HepG2 (cell line): ENCODE data around the gene ENPP1. TPM values are rescaled to one million over a fixed set of nuclear protein-coding genes. Genes with fewer than 3 reads are reported as not detected.
A peak's percentile ranks its signal among the peaks of the same experiment; 100 is the strongest.

Source experiments
- AKAP8 ChIP-seq: sonication (generic); formaldehyde crosslinking; IDR thresholded peaks from 2 replicates; pipeline ENCODE4 v1.5.1; 2020; ENCODE audit warnings: mild to moderate bottlenecking, missing genetic modification reagents
- KLF9 ChIP-seq: IDR thresholded peaks from 2 replicates; pipeline ENCODE4 v1.6.1; 2016; ENCODE audit warnings: low read depth
- SETDB1 ChIP-seq: sonication (generic); formaldehyde crosslinking; IDR thresholded peaks from 2 replicates; pipeline ENCODE4 v1.5.1; 2020; ENCODE audit warnings: missing genetic modification reagents, mild to moderate bottlenecking, borderline replicate concordance
- ZC3H13 ChIP-seq: sonication (generic); formaldehyde crosslinking; IDR thresholded peaks from 2 replicates; pipeline ENCODE4 v1.8.1; 2023; ENCODE audit warnings: mild to moderate bottlenecking, missing genetic modification reagents, moderate library complexity
- ZIK1 ChIP-seq: sonication (generic); formaldehyde crosslinking; IDR thresholded peaks from 2 replicates; pipeline ENCODE4 v1.5.0; 2020; ENCODE audit warnings: mild to moderate bottlenecking, low read depth, missing genetic modification reagents, borderline replicate concordance
- ZNF24 ChIP-seq: fragments of 450-650 bp; IDR thresholded peaks from 2 replicates; pipeline ENCODE4 v1.6.1; 2017; ENCODE audit warnings: antibody characterized with exemption, mild to moderate bottlenecking
- ZNF260 ChIP-seq: sonication (generic); formaldehyde crosslinking; IDR thresholded peaks from 2 replicates; pipeline ENCODE4 v1.4.0; 2020; ENCODE audit warnings: missing genetic modification reagents, low read depth, mild to moderate bottlenecking, borderline replicate concordance
- ZNF577 ChIP-seq: sonication (generic); formaldehyde crosslinking; IDR thresholded peaks from 2 replicates; pipeline ENCODE4 v1.4.0; 2020; ENCODE audit warnings: mild to moderate bottlenecking, low read depth, missing genetic modification reagents, borderline replicate concordance
- ZZZ3 ChIP-seq: sonication (generic); formaldehyde crosslinking; IDR thresholded peaks from 2 replicates; pipeline ENCODE4 v1.4.0; 2020; ENCODE audit warnings: missing genetic modification reagents, mild to moderate bottlenecking, borderline replicate concordance
- polyA plus RNA-seq, 8 experiments: library from polyadenylated mRNA; depleted of rRNA in 3 of 8; stranded (reverse) in 7 of 8; unstranded in 1 of 8; fragments of >200 nt; fragmentation: Illumina TruSeq in 4 of 8; extraction: Trizol in 4 of 8; gene quantifications; 2 replicates each; pipeline versions ENCODE4 v1.2.1 to v1.2.3, GENCODE V29; 2011 to 2016; ENCODE audit warnings: low read depth in 4 of 8, missing spikeins in 1 of 8, mixed read lengths in 1 of 8; ENCODE audit not compliant: insufficient read depth in 1 of 8
- total RNA-seq, 5 experiments: library from RNA; depleted of rRNA; stranded (reverse); fragments of >200 nt; fragmentation: Illumina TruSeq; extraction: Trizol; gene quantifications; 2 replicates each; pipeline ENCODE4 v1.2.3, GENCODE V29; 2016; ENCODE audit warnings: low read depth in 1 of 5
- TF ChIP-seq, protein P1 (sequence below): sonication (generic); formaldehyde crosslinking; IDR thresholded peaks from 2 replicates; pipeline ENCODE4 v1.5.1; 2020; ENCODE audit warnings: missing genetic modification reagents, mild to moderate bottlenecking, borderline replicate concordance
- TF ChIP-seq, protein P2 (sequence below): sonication (generic); formaldehyde crosslinking; IDR thresholded peaks from 2 replicates; pipeline ENCODE4 v1.4.0; 2020; ENCODE audit warnings: missing genetic modification reagents, borderline replicate concordance
- TF ChIP-seq, protein P3 (sequence below): sonication (generic); formaldehyde crosslinking; IDR thresholded peaks from 2 replicates; pipeline ENCODE4 v1.5.1; 2020; ENCODE audit warnings: mild to moderate bottlenecking, moderate library complexity, missing genetic modification reagents
- TF ChIP-seq, protein P4 (sequence below): sonication (generic); formaldehyde crosslinking; conservative IDR thresholded peaks from 2 replicates; pipeline ENCODE4 v1.8.1; 2023; ENCODE audit warnings: missing genetic modification reagents

ENPP1 gene
- total and polyA plus RNA-seq, 2 of the 13 experiments (the other 11 are each of a cell fraction or from before 2014, with no cell fraction given) = 56.5 to 160 TPM

DNA sequence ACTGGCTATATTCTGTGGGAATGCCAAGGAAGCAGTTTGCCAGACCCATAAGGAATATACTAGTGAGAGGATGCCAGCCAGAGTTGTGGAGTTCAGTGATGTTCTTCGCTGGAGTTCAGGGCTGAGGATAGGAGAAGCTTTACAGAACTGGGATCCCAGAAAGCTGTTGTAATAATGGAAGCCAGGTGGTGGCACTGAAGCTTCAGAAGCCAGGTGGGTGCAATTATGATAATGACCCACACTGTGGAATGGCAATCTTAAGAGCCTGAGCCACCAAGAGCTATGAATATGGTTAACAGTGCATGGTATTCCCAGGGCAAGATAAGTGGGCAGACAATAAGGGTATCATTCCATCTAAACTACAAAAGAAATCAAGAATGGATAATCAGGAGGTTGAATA, 25.1 kb upstream of the ENPP1 start (continued):
- no peak for TF ChIP-seq ZNF577 (CRISPR knock-in tag)
- TF ChIP-seq AKAP8 = no peak
- TF ChIP-seq ZZZ3 (CRISPR knock-in tag) = no peak
- TF ChIP-seq, protein P1, sequence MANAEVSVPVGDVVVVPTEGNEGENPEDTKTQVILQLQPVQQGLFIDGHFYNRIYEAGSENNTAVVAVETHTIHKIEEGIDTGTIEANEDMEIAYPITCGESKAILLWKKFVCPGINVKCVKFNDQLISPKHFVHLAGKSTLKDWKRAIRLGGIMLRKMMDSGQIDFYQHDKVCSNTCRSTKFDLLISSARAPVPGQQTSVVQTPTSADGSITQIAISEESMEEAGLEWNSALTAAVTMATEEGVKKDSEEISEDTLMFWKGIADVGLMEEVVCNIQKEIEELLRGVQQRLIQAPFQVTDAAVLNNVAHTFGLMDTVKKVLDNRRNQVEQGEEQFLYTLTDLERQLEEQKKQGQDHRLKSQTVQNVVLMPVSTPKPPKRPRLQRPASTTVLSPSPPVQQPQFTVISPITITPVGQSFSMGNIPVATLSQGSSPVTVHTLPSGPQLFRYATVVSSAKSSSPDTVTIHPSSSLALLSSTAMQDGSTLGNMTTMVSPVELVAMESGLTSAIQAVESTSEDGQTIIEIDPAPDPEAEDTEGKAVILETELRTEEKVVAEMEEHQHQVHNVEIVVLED (CRISPR knock-in tag) = no peak
- TF ChIP-seq ZNF260 (CRISPR knock-in tag) = no peak
- no peak for TF ChIP-seq ZC3H13 (CRISPR knock-in tag)
- TF ChIP-seq, protein P2, sequence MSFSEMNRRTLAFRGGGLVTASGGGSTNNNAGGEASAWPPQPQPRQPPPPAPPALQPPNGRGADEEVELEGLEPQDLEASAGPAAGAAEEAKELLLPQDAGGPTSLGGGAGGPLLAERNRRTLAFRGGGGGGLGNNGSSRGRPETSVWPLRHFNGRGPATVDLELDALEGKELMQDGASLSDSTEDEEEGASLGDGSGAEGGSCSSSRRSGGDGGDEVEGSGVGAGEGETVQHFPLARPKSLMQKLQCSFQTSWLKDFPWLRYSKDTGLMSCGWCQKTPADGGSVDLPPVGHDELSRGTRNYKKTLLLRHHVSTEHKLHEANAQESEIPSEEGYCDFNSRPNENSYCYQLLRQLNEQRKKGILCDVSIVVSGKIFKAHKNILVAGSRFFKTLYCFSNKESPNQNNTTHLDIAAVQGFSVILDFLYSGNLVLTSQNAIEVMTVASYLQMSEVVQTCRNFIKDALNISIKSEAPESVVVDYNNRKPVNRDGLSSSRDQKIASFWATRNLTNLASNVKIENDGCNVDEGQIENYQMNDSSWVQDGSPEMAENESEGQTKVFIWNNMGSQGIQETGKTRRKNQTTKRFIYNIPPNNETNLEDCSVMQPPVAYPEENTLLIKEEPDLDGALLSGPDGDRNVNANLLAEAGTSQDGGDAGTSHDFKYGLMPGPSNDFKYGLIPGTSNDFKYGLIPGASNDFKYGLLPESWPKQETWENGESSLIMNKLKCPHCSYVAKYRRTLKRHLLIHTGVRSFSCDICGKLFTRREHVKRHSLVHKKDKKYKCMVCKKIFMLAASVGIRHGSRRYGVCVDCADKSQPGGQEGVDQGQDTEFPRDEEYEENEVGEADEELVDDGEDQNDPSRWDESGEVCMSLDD (CRISPR knock-in tag) = no peak
- no peak for TF ChIP-seq SETDB1 (CRISPR knock-in tag)
- TF ChIP-seq, protein P3, sequence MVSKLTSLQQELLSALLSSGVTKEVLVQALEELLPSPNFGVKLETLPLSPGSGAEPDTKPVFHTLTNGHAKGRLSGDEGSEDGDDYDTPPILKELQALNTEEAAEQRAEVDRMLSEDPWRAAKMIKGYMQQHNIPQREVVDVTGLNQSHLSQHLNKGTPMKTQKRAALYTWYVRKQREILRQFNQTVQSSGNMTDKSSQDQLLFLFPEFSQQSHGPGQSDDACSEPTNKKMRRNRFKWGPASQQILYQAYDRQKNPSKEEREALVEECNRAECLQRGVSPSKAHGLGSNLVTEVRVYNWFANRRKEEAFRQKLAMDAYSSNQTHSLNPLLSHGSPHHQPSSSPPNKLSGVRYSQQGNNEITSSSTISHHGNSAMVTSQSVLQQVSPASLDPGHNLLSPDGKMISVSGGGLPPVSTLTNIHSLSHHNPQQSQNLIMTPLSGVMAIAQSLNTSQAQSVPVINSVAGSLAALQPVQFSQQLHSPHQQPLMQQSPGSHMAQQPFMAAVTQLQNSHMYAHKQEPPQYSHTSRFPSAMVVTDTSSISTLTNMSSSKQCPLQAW (CRISPR knock-in tag) = 0 out of 2 replicates have a peak, but pooled peaks have one; percentile 42
- no peak for TF ChIP-seq KLF9 (CRISPR knock-in tag)
- no peak for TF ChIP-seq ZIK1 (CRISPR knock-in tag)
- TF ChIP-seq, protein P4, sequence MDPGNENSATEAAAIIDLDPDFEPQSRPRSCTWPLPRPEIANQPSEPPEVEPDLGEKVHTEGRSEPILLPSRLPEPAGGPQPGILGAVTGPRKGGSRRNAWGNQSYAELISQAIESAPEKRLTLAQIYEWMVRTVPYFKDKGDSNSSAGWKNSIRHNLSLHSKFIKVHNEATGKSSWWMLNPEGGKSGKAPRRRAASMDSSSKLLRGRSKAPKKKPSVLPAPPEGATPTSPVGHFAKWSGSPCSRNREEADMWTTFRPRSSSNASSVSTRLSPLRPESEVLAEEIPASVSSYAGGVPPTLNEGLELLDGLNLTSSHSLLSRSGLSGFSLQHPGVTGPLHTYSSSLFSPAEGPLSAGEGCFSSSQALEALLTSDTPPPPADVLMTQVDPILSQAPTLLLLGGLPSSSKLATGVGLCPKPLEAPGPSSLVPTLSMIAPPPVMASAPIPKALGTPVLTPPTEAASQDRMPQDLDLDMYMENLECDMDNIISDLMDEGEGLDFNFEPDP (CRISPR knock-in tag) = 0 out of 2 replicates have a peak, but pooled peaks have one; percentile 76
- TF ChIP-seq ZNF24 = no peak
